GM20431 (cell line): Measurements from ENCODE around the gene TAX1BP3.

Source experiments
- in situ Hi-C: fragments of 300-500 bp; cut with MseI, MboI; formaldehyde crosslinking; loops from one replicate; pipeline ENCODE4 v1.15.0; 2020; ENCODE audit warnings: low sequenced_read_pairs; ENCODE audit not compliant: unreplicated experiment

The TAX1BP3 gene

DNA sequence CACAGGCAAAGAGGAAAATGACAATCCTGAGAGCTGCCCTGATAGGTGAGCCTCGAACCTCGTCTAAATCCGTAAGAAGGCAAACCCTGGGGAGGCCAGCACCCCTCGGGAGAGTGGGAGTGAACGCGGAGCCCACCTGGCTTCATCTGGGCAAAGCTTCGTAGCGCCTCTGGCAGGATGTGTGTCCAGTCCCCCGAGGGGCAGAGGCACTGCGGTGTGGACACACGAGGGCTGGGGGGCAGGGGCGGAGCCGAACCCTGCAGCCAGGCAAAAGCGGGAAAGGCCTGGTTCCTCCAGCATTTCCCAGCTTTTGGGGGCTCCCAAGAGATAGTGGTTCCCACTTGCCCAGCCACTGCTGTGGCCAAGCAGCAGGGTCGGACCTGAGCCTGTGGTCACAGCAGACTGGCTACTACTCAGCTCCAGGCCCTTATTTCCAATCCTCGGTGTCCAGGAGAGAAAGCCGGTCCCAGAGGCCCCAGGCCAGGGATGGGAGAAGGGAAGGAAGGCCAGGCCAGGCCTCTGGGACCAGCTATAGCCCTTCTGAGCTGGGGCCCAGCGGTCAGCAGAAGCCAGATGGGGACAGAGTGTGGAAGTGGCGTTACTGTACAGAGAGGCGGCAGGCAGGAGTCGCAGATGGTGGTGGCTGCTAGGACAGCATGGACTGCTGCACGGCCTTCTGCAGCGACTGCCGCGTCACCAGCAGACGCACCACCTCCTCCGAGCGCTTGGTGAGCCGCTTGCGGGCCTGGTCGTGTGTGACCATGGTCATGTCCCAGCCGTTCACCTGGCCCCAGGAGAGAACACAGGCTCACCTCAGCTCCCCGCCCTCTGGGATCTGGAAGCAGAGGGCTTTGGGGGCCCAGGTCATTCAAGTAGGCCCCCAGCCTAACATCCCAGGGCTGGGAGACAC is 5.0 kb downstream of the TAX1BP3 start:
- in situ Hi-C loops, result no loop called here

DNA sequence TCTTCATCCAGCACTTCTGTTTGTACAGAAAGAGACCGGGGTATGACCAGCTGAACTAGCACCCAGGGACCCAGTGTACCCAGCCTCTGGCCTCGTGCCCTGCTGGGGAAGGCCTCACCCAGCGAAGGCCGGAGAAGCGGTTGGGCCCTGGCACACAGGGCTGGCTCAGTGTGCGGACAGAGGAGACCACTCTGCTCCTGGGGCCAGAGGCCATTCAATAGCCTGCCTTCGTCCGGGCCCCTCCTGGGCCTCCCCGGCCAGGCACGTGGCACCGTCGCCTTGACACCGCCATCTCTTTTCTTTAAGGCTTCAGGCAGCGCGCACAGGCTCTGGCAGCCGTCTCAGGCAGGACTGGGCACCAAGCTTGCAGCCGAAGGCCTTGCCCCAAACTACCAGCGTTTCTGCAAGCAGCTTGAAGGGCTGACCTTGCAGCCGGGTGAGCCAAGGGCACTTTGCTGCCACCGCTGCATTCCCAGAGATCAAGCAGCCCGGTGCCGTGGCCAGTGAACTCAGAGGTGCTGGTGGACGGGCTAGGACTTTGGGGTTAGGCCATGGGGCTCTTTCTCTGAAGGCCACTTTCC is 8.0 kb downstream of the TAX1BP3 start:
- in situ Hi-C loops, result no loop called here

DNA sequence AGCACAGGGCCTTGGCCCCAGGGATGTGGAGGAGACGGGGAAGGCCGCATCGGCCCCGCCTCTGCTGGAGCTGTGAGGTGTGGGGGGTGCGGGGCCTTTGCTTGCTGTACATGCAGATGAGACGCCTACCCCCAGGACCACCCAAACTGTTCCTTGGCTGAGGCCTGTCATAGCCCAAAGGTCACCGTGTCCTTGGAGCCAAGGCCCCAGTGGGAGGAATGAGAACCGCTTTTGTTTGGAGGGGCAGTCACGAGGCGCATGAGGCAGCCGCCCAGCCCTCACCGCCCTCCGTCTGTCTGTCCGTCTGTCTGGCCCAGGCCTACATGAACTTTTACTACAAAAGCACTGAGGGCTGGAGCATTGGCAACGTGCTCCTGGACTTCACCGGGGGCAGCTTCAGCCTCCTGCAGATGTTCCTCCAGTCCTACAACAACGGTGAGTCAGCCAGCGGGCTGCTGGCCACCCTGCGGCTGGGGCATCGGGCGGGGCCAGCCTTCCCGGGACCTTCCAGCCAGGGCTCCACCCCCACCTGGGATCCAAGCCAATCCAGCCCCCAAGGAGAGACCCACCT is 8.8 kb downstream of the TAX1BP3 start:
- in situ Hi-C loops, result no loop called here

DNA sequence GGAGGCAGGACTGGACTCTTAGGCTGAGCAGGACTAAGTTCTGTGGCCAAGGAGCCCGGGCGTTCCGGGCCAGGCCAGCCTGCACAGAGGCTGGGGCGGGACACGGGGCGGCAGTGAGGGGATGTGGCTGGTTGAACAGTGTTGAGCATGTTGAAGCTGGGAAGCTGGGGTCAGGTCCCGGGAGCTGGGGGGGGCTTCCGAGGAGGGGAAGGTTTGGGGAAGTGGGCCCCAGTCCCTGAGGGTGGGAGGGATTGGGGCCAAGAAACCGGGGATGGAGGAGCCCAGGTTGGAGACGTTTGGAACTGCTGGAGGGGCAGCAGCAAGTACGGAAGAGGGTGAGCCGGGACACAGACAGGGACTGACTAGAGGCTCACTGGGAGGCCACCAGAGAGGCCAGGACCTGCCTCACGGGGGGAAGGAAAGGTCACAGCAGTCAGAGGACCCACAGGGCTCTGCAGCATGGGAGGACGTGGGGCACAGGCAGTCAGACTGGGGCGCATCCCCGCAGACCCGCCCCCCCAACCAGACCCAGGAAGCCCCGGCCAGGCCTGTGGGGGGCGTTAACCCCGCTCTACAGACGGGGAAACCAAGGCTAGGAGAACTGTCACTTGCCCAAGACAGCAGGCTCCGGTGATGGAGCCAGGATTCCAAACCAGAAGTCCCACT is 9.5 kb downstream of the TAX1BP3 start:
- in situ Hi-C loops, result no loop called here

DNA sequence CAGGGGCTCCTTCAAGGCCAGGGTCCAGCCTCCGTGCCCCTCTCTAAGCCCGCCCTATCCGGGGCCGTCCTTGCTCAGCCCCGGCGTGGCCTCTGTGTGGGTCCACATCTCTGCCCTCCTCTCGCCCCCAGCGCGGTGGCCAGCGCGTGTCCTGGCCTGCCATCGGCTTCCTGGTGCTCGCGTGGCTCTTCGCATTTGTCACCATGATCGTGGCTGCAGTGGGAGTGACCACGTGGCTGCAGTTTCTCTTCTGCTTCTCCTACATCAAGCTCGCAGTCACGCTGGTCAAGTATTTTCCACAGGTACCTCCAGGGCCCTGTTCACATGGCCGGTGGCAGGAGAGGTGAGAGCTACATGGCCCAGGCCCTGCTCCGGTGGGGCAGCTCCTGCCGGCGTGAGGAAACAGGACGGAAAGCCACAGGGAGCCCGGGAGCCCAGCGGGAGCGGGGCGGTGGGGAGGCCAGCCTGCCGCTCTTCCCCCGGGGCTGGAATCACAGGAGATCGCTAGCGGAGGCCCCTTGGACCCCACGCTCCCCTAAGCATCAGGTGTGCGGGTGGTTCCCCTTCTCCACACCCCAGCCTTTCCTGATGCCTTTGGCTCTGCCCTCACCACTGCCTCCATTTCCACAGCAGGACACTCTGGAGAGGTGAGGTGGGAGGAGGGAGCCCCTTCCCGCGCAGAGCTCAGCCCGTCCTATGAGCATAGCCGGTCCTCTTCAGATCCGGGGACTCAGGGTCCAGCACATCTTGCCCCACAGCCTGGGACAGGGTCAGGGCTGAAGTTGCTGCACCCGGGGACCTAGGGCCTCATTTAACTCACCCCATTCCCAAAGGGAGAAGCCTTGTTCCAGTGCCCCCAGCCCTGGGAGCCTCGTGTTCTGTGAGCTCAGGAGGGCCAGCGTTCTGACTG is 10.2 kb downstream of the TAX1BP3 start:
- in situ Hi-C loops, result no loop called here

DNA sequence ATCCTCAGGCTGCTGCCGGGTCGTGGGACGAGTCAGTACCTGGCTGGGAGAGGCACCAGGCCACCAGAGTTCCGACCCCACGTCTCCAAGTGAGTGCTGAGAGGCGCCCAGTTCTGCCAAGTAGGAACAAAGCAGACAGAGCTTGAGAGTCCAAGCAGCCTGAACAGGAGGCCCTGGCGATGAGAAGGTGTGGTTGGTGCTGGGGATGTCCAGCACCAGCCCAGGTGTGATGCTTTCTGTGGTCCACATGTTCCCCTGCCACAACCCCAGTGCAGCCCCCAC is 10.8 kb downstream of the TAX1BP3 start:
- in situ Hi-C loops, result no loop called here

DNA sequence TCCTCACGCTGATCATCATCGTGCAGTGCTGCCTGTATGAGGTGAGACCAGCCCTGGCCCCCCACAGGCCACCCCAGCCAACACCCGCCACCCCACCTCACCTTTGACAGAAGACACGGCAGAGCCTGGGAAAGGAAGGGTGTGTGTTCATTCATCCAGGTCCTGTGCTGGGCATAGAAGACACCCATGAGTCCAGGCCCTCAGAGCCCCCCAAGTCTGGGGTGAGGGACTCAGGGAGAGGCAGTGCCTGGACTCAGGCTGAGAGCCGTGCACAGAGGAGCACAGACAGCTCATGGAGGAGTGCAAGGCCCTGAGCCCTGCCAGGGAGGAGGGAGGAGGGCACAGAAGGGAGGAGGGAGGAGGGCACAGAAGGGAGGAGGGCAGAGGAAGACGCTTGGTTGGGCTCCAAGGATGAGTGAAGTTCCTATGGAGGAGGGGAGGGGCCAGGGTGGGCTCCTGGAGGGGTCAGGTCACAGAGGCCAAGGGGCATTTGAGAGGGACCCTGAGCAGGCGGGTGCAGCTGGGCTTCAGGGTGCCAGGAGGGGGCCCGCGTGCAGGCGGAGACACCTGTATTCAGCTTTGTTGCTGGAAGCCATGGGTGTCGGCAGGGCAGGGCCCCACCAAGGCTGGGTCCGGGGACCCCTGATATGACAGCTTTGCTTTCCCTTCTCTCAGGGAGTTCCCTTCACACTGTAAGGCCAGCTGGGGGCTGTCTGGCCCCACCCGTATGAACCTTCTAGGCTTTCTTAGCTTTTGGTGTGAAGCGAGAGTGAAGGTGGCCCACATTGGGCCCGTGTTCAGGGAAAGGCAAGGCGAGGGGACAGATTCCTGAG is 11.4 kb downstream of the TAX1BP3 start:
- in situ Hi-C loops, result no loop called here

DNA sequence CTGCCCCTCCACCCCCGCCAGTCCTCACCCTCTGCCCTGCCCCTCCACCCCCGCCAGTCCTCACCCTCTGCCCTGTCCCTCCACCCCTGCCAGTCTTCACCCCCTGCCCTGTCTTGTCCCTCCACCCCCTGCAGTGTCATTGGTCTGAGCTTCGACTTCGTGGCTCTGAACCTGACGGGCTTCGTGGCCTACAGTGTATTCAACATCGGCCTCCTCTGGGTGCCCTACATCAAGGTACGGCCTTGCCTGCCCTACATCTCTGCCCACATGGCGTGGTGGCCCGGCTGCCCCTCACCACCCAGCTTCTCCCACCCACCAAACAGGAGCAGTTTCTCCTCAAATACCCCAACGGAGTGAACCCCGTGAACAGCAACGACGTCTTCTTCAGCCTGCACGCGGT is 12.0 kb downstream of the TAX1BP3 start:
- in situ Hi-C loops, result no loop called here

DNA sequence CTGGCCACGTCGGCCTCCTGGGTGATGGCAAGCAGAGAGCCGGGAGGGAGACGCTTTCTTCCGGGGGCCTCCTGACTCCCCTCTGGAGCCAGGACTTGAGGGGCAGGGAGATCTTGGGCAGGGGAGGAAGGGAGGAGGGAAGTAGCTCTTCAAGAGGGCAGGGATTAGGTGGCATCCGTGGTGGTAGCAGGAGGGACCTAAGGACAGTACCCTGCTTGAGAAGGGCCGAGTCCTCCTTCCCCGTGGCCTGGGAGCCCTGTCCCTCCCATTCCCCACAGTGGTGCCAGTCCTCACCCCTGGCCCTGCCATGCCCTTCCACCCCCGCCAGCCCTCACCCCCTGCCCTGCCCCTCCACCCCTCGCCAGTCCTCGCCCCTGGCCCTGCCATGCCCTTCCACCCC is 12.6 kb downstream of the TAX1BP3 start:
- in situ Hi-C loops, result no loop called here

DNA sequence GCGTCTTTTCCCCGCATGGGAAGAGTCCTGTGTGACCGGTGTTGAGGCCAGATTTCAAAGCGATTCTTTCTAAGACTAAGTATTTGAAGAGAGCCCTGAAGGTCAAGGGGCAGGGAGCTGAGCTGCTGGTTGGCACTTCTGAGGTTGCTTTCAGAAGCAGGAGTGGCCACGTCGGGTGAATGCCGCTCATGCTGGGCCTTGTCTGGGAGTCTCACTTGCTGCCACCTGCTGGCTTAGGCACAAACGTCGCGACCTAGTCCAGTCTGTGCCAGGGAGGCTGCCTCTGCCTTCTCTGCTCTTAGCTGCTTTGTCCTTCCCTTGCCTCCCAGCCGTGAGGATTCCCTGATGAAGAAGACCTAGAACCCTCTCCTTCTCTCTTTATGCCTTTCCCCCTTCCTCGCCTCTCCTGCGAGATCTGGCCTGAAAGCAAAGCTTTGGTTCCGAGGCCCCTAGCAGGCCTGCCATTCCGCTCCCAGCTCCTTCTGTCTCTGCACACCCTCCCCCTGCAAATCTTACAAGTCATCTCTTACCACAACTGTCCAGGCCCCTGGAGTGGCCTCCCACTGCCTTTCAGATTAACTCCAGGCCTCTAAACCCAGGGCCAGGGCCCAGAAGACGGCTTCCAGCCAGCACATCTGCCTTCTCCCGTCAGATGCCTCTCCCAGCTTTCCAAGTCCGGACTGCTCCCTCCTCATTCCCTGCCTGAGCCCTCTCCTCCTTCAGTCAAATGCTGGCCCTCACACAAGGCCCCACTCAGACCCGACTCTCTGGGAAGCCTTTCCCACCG is 20.4 kb downstream of the TAX1BP3 start:
- in situ Hi-C loops, result no loop called here

DNA sequence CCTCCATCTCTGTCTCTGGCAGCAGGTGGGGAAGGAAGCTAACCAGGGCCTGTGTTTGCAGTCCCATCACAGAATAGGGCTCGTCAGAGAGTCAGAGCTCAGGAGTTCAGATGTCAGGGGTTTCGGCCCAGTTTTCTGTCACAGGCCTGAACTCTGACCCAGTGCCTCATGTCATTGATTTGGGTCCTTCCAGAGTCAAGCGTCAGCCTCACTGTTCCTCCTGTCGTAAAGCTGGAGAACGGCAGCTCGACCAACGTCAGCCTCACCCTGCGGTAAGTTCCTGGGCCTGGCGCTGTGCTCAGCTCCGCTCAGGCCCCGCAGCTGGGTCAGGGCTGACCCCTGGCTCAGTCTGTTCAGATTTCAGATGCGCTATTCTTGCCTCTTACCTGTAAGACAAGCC is 21.1 kb downstream of the TAX1BP3 start:
- in situ Hi-C loops, result no loop called here

DNA sequence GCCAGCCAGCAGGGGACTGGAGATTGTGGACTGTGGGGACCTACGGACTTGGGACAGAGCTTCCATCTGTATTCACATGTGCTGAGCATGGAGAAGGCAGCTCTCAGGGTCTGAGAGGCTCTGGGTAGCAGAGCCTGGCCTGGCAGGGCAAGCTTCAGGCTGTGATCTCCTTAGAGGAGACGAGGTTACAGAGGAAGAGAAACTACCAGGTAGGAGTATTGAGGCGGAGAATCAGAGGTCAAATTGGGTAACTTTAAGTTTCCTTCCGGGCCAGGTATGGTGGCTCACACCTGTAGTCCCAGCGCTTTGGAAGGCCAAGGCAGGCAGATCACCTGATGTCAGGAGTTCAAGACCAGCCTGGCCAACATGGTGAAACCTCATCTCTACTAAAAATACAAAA is 23.1 kb downstream of the TAX1BP3 start:
- in situ Hi-C loops, result no loop called here

DNA sequence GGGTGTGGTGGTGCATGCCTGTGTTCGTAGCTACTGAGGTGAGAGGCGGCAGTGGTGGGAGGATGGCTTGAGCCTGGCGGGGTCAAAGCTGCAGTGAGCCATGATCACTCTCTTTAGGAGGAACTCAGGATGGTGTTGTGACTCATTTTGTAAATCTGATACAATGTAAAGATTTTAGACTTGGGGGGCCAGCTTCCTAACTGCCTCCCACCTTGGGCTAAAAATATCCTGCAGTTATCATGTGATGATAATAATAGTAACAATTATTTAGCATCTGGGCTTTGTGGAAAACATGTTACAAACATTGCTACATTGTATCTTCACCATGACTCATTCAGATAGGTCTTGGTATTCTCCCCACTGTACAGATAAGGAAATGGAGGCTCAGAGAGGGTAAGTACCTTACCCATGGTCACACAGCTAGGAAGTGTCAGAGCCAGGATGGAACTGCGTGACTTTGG is 24.5 kb downstream of the TAX1BP3 start:
- in situ Hi-C loops, result no loop called here

DNA sequence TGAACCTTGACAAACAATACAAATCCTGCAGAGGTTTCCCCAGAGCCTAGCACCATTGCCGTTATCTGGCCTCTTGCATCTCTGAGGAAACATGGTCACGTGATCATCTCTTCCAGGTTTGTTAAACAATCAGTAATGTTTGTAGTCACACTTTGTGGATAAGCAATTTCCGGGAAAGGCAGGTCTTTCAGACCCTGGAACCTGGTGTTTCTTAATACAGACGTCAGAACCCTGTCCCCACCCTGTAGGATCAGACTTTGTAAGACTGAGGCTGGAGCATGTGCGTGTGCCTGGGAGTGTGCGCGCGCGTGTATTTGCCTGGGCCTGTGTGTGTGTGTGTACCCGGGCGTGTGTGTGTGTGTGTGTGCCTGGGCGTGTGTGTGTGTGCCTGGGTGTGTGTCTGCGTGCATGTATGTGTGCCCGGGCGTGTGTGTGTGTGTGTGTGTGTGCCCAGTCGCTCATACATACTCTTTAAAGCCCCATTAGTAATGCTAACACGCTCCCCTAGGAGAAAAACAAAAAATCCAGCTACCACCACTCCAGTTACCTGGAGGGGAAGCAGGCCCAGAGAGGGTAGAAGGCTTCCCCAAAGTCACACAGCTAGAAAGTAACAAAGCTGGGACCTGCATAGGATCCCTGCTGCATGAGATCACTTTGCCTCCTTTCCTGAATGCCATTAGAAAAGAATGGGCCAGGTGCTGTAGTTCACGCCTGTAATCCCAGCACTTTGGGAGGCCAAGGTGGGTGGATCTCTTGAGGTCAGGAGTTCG is 26.5 kb downstream of the TAX1BP3 start:
- in situ Hi-C loops, result no loop called here

DNA sequence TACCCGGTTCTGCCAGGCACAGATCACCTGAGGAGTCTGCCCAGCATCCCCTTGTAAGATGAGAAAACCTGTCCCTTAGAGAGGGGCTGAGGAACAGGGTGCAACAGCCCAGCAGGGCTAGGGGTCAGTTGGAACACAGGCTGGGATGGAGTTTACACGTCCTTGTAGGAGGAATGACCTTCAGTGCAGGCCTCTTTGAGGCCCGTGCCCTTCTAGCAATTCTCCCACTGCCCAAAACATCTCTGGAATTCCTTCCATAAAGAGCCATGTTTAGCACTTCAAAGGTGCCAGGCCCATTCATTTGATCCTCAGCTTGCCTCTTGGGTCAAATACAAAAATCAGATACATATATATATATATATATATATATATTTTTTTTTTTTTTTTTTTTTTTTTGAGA is 27.4 kb downstream of the TAX1BP3 start:
- in situ Hi-C loops, result no loop called here

DNA sequence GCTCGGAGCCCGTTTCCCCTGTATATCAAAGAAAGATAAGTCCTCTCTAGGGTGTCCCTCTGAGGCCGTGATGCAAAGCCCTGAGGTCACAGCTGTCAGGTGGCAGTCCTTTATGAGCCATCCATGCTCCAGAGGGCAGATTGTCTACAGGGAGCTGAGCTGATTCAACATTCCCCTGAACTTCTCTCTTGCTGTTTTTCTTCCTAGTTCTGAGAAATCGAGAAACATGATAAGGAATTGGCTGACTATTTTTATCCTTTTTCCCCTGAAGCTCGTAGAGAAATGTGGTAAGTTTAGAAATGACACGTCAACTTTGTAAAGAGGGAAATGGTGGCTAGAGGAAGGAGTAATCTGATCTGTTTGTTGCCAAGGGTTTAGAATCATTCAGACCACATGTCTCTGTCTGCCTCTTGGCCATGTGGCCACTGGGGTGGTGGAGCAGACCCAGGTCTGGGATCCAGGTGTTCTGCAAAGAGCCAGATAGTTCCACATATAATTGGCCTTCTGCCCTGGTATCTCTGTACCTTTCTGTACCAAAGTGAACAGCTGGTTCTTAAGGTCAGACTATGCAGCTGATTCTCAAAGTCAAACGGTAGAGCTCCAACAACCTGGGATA is 28.3 kb downstream of the TAX1BP3 start:
- in situ Hi-C loops, result no loop called here

DNA sequence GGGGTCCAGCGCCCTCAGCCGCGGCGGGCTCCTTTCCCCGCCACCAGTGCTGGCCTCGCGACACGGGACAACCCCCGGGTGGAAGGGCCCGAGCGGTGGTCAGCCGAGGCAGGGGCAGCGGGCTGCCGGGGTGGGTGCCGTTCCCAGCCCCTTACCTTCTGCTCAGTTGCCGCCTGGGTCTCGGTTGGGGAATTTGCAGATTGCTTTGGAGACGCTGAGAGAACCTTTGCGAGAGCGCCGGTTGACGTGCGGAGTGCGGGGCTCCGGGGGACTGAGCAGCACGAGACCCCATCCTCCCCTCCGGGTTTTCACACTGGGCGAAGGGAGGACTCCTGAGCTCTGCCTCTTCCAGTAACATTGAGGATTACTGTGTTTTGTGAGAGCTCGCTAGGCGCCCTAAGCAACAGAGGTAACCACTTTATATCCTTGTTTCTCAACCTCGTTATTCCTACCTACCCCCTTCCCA is 31.4 kb downstream of the TAX1BP3 start:
- in situ Hi-C loops, result no loop called here
